Stimulated activated CD4-positive, alpha-beta T cell treated with anti-CD3 and anti-CD28 coated beads, Interleukin-1b, Interleukin-23, amount 100 ng/mL, for 4 hours (primary cell): ENCODE measurements around the gene MTARC1.
A peak's percentile ranks its signal among the peaks of the same experiment; 100 is the strongest.

Experiments
- DNase-seq, 2 donors: peaks; one replicate each; pipeline ENCODE4 v3.0.0-alpha.2; 2020; ENCODE audit warnings: low read depth in 2 of 2

The MTARC1 gene

DNA sequence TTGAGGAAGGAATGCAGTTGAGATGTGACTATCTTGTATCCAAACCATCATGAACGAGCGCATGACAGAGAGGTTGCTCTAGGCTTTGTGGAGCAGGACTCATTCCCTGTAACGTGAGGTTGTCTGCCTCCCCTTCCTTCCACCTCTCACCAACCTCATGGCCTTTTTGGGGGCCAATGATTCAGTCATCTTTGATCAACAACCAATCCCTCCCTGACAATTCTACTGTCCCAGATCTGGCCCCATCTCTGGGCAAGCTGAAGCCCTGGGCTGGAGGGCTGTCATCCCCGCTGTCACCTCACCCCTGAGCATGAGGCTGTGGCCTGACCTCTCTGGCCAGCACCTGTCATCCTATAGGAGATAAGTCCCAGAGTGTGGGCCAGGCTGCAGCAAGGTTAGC, 19.7 kb downstream of the MTARC1 start:
- DNase-seq: no peak

- no peak for DNase-seq
These were observed 21.0 kb downstream of the MTARC1 start for GRCh38 chr1:220807726-220808125.

GRCh38 chr1:220808345-220809186, 21.9 kb downstream of the MTARC1 start:
- DNase-seq: no peak

DNA sequence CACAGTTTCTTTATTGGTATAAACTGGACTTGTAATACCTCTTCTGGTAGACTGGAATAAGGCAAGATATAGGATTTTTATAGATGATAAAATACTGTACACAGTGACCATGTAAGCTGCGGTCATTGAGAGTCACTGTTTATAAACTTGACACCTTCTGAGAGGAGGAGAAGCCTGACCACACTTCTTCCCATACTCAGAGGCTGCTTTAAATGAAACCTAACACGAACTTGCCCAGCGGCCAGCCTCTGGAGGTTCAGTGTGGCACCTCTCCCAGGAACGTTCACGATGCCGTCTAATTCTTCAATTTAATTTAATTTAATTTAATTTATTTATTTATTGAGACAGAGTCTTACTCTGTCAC, 22.5 kb downstream of the MTARC1 start:
- no peak for DNase-seq

DNA sequence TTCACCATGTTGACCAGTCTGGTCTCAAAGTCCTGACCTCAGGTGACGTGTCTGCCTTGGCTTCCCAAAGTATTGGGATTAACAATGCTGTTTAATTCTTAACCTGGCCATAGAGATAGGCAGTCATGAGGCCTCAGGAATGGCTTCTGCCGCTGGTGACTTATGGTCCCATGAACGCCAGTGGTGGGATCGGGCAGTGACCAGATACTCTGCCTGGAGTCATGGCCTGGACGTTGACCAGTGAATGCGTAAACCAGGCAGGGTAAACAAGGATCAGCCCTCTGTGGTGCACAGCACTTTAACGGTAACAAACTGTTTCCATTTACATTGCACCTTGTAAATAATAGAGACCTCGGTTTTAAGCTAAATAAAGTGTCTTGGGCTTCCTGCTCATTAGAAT, 23.0 kb downstream of the MTARC1 start:
- no peak for DNase-seq

GRCh38 chr1:220810179-220810653, 23.5 kb downstream of the MTARC1 start:
- DNase-seq: peak; percentile 57 to 61

- no peak for DNase-seq
These were observed 24.2 kb downstream of the MTARC1 start for GRCh38 chr1:220810963-220811362.

GRCh38 chr1:220811695-220812094, 25.0 kb downstream of the MTARC1 start:
- DNase-seq: no peak

DNA sequence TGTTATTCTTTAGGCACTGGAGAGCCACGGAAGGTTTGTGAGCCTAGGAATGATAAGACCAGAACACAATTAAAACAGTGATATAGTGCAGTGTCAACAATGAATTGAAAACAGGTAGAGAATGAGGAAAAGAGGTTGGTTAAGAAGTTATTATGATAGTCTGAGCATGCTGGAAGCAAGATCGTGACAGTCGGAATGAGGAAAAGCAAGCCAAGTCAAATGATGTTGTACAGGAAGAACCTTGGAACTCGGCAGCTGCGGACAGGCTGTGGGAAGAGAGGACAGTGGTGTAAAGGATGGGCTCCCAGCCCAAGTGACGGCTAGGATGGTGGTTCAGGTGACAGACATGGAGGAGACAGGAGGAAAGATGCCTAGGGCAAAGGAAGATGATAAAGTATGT, 25.6 kb downstream of the MTARC1 start:
- DNase-seq: no peak

GRCh38 chr1:220813013-220813412, 26.3 kb downstream of the MTARC1 start:
- DNase-seq: no peak

DNA sequence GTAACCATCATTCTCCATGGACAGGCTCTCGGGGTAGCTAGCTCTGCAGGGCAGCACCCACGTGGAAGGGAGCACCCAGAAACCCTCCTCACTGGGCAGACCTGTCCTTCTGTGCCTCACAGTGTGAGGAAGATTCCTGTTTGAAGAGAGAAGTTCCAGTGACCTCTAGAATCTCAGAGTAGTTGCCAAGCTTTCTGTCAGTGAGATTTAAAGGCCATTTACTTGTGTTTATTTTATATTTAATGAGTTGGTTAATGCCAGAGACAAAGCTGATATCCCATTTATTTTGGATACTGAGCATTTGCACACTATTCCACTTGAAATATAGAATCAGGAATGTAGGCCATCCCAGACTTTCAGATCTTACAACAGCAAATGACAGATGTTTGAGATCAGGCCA, 28.7 kb downstream of the MTARC1 start:
- no peak for DNase-seq

DNA sequence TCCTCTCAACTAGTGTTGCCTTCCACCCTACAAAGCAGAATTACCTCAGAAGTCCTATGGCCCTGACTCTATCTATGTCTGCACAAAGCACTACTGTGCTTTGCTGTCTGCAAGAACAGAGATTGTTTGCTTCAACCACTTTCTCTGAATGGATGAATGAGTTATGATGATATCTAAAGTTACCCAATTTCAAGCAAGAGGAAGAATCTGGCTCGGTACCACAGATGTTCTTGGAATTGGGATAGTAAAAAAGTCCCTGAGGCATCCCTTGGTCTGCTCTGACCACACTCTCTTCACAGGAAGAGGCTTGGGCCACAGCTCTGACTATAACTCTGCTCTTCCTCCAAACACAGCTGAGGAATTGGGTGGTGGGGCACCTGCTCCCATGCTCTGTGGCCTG, 31.2 kb downstream of the MTARC1 start:
- no peak for DNase-seq

DNA sequence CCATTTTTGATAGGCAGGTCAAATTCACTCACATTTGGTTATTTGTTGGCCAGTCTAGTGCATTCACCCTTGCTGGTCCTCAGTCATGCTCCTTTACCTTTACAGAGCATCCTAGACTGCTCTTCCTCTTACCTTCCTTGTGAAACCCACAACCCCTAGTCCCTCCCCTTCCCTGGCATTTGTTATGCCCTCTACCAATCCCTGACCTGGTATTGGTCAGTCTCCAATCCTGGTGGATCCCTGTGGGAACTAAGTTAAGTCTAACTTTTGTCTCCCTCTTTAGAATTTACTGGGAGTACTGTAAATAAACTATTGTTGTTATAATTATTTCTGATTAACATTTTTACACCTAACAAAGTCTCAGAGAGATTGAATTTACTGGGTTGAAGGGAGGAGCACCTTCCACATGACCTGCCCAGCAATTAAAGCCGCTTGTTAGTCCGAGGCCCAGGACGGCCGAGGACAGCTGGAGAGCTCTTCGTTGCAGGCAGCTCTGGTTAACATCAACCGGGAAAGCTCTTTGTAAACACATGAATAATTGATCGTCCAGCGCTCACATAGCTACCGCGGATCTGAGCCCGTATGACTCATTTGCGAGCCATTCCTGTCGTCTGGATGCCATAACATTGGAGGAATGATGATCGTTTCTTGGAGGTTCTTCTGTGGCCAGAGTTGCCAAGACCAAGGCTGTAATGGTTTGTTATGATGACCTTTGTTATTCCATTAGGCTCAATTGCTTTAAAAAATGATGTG, 31.9 kb downstream of the MTARC1 start:
- DNase-seq: no peak

- DNase-seq: no peak
These were observed 32.8 kb downstream of the MTARC1 start for GRCh38 chr1:220819467-220820026.

DNA sequence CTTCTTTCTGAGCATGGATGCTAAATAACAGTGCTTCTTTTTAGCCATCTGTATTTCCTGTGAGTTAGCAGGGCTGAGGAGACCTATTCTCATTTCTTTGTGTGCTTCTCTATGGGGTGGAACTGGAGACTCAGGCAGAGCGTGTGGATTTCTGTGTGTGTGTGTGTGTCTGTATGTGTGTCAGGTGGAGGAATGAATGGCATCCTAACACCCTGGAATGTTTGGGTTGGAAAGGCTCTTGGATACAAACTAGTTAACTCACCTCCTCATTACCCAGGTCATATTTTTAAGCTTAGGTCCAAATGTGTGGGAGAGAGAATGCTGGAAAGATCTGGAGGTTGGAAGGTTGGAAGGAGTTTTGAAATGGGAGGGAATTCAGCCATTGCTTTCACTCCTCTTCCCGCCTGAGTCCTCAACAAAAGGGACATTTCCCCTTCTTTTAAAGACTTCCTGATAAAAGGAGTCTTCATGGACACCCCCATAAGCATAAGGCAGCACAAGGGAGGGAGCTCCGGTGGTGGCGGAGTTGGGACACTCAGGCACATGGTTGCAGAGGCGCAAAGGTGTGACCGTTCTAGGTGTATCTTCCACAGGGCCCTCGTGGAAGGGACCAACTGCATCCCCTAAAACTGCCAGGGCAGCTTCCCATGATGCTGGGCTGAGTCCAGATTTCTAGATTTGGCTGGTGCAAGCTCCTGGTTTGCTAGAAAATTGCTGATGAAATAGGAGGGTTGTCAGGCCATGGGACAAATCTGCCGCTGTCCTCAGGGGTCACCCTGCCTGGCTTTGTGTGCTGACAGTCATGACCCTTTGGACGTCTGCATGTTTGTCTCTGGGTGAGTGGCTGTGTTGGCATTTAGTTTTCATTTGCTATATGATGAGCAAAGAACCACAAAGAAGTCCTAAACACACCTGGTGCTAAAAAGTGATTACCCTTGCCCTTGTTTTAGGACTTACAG, 37.6 kb downstream of the MTARC1 start:
- no peak for DNase-seq

- no peak for DNase-seq
These were observed 39.3 kb downstream of the MTARC1 start for GRCh38 chr1:220825819-220826551.

DNA sequence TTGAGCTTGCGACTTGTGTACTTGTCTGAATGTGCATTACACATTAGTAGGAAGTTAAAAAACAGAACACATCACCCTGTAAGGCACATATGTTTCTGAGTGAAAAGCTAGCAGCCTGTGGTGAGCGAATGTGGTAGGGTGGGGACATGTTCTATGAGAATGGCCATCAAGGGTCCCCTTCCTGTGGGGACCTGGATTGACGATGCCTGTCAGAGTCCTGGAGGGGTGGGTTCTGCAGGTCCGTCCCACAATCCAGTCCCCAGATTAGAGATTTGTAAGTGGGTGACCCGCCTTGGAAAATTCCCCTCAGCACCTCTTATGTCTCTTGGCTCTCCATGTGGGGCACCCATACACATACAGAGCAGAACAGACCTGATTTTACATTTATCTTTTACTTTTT, 40.0 kb downstream of the MTARC1 start:
- no peak for DNase-seq

- DNase-seq: no peak
These were observed 40.9 kb downstream of the MTARC1 start for GRCh38 chr1:220827445-220828178.

DNA sequence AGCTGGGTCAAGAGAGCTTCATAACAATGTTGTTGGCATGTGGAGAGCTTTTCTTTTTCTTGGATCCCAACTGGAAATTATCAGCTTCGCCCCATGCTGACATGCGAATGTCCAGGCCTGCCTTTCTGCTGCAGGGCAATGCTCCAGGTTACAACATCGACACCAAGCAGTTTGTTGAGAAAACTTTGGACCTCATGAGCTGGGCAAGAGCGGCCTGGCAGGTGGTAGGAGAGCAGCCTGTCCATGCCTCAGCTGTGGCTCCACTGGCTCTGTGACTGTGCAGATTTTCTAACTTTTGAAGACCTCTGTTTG, 41.4 kb downstream of the MTARC1 start:
- no peak for DNase-seq

DNA sequence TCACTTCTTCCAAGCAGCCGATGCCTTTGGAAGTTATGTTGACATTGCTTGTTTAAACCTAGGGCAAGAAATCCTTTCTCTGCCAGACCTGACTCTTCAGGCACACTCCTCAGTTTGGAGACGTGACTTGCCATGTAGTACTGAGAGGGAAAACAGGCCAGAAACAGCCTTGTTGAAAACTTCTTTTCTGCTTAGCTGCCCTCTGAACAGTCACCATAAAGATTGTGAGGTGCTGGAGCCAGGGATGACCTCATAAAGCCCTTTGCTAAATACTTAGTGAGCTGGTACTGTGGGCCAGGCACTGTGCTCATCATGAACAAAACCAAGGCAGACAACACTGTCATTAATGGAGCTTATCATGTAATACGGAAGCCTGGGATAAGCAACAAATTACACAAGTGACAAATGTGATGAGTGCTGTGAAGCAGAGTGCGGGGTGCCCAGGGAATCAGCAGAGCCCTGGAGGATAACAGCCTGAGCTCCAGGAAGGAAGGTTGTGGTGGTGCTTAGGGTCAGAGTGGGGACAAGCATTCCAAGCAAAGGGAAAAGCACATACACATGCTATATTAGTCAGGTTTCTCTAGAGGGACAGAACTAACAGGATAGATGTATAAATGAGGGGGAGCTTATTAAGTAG, 42.4 kb downstream of the MTARC1 start:
- DNase-seq: no peak
